Activated CD4-positive, alpha-beta T cell treated with anti-CD3 and anti-CD28 coated beads, Interleukin-2, amount 10 ng/mL, durations not matched to agents 24 days and 14 days (primary cell): ENCODE data around the gene NR1D2. TPM values are rescaled to one million over a fixed set of nuclear protein-coding genes. Genes with fewer than 3 reads are reported as not detected.
"Not testable (repeated sequence)": the region's sequence is repeated elsewhere in the genome, so short reads cannot be mapped to it uniquely, and the experiment has no call there.

ENCODE experiments used
- DNase-seq: peaks from one replicate; pipeline ENCODE4 v3.0.0; 2022
- H3K27ac Mint-ChIP-seq: one replicate; pipeline ENCODE4 v1.8.0; 2022; ENCODE audit warnings: mild to moderate bottlenecking, mixed read lengths
- H3K27me3 Mint-ChIP-seq: one replicate; pipeline ENCODE4 v1.8.0; 2022; ENCODE audit warnings: mixed read lengths
- H3K36me3 Mint-ChIP-seq: one replicate; pipeline ENCODE4 v1.8.0; 2022; ENCODE audit warnings: low read depth, mild to moderate bottlenecking, mixed read lengths
- H3K4me1 Mint-ChIP-seq: one replicate; pipeline ENCODE4 v1.8.0; 2021; ENCODE audit warnings: mixed read lengths
- H3K4me3 Mint-ChIP-seq: one replicate; pipeline ENCODE4 v1.8.0; 2022; ENCODE audit warnings: mild to moderate bottlenecking, moderate library complexity, mixed read lengths
- H3K9me3 Mint-ChIP-seq: one replicate; pipeline ENCODE4 v1.8.0; 2021; ENCODE audit warnings: mixed read lengths
- intact Hi-C: fragments of 100-400 bp; cut with micrococcal nuclease; formaldehyde crosslinking; loops from one replicate; pipeline ENCODE4 v1.15.1; 2023
- total RNA-seq: library from RNA; stranded (reverse); gene quantifications from 2 replicates; pipeline ENCODE4 v1.2.3, GENCODE V29; 2022

The NR1D2 gene
- total RNA-seq, 1 donor from 2014 or later, result 3.0 TPM

DNA sequence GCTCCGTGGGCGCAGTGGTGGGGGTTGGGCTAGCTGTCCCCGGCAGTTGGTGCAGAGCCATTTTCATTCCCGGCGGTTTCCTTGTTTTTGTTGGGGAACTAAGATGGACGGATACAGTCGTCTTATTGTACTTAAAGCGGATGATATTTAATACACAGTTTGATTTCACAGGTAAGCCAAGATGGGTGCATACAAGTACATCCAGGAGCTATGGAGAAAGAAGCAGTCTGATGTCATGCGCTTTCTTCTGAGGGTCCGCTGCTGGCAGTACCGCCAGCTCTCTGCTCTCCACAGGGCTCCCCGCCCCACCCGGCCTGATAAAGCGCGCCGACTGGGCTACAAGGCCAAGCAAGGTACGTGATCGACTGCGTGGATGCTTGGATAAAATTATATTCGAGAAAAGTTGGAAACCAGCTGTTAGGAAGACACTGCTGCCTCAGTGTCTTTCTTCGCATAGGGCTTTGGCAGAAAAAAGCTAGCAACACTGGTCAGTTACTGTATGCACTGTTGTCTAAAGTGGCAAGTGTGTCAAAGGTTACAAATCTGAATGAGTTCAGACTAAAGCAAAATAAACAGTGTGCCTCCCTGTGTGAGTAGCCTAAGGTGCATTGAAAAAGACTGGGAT lies 27.3 kb upstream of the NR1D2 start:
- H3K27me3 Mint-ChIP-seq, H3K9me3 Mint-ChIP-seq, DNase-seq: not testable (repeated sequence)
- intact Hi-C loops, result loop anchor here (1.0 to 10.0 kb wide), 3 partner anchors 28 to 1867 kb away; partner anchors contain the start of genes NGLY1, NR1D2 and UBE2E2
- Mint-ChIP-seq H3K4me1 (peaks cover 35% of the 10 kb centered on the region), H3K27ac (peak overlapping the region; percentile 99), H3K4me3 (peak overlapping the region; percentile 99), H3K36me3 (peaks cover 54% of the 10 kb centered on the region)

DNA sequence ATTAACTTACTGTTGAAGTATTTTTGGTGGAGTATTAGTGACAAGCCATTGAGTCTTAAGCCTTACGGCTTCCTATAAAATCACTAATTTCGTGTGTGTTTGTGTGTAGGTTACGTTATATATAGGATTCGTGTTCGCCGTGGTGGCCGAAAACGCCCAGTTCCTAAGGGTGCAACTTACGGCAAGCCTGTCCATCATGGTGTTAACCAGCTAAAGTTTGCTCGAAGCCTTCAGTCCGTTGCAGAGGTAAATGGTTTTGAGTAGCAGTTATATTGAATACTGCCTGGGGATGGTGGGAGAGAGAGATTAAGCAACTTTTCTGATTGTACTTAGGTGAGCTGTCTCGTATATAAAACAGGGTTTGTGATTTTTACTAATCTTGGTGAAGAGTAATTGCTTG lies 26.8 kb upstream of the NR1D2 start:
- Mint-ChIP-seq H3K36me3 (peaks cover 55% of the 10 kb centered on the region), H3K4me3 (peak overlapping the region; percentile 99), H3K27ac (peak overlapping the region; percentile 99), H3K4me1 (peaks cover 35% of the 10 kb centered on the region)
- H3K9me3 Mint-ChIP-seq, DNase-seq, H3K27me3 Mint-ChIP-seq: not testable (repeated sequence)
- intact Hi-C loops, result loop anchor here (10.0 kb wide), 1 partner anchor 1866 kb away; the partner anchor contains the start of gene NGLY1

DNA sequence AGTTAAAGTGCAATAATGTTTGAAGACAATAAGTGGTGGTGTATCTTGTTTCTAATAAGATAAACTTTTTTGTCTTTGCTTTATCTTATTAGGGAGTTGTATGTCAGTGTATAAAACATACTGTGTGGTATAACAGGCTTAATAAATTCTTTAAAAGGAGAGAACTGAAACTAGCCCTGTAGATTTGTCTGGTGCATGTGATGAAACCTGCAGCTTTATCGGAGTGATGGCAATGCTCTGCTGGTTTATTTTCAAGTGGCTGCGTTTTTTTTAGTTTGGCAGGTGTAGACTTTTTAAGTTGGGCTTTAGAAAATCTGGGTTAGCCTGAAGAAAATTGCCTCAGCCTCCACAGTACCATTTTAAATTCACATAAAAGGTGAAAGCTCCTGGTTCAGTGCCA lies 25.5 kb upstream of the NR1D2 start:
- peaks cover 4% of the 10 kb centered on the region for H3K27me3 Mint-ChIP-seq
- intact Hi-C loops, result loop anchor here (10.0 kb wide), 1 partner anchor 1865 kb away; the partner anchor contains the start of gene NGLY1
- H3K4me3 Mint-ChIP-seq, result peak overlapping the region; percentile 39
- no peak for DNase-seq
- no peaks in the 10 kb centered on the region for H3K9me3 Mint-ChIP-seq
- peaks cover 31% of the 10 kb centered on the region for H3K4me1 Mint-ChIP-seq
- no peak overlapping the region for H3K27ac Mint-ChIP-seq
- H3K36me3 Mint-ChIP-seq, result peaks cover 55% of the 10 kb centered on the region

DNA sequence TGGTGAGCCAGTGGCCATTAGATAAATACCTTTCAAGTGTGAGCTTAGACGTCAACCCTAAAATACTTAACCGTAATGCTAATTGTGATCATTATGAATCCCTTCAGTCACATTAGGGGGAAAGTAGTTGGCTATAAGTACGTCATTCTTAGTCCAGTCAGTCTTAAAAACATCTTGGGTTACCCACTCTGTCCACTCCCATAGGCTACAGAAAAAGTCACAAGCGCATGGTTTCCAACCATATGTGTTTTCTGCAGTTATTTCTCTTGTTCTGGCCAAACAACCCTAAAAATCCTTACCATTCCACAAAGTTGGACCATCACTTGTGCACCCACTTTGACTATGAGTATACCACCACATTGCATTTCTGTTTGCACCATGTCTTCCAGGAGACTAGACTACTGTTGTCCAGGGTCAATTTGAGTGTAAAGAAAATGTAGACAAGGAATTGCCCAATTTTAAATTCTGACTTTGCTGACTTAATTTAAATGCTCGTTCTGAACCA lies 24.9 kb upstream of the NR1D2 start:
- Mint-ChIP-seq H3K4me1 (peaks cover 27% of the 10 kb centered on the region), H3K27ac (no peak overlapping the region), H3K36me3 (peaks cover 53% of the 10 kb centered on the region), H3K27me3 (peaks cover 4% of the 10 kb centered on the region), H3K9me3 (no peaks in the 10 kb centered on the region), H3K4me3 (peak overlapping the region; percentile 39)
- intact Hi-C loops, result no loop called here
- DNase-seq, result no peak

DNA sequence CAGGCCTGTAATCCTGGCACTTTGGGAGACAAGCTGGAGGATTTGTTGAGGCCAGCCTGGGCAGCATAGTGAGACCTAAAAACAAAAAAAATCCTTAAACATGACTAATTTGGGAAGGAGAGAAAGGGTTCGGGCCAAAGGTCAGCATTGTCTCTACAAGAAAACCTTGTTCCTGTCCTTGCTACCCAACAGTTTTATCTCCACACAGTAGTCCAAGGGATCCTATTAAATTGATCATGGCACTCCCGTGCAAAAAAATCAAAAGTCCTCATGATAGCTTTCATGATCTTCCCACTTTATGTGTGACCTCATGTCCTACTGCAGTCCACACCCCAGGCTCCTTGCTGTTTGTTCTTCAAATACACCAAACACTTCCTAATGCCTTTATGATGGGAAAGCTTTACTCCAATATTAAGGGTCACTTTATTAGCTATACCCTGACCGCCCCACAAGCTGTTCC lies 24.0 kb upstream of the NR1D2 start:
- intact Hi-C loops, result no loop called here
- DNase-seq, result no peak
- Mint-ChIP-seq H3K9me3 (no peaks in the 10 kb centered on the region), H3K27me3 (no peaks in the 10 kb centered on the region), H3K4me1 (peaks cover 20% of the 10 kb centered on the region), H3K4me3 (no peak overlapping the region), H3K36me3 (peaks cover 53% of the 10 kb centered on the region), H3K27ac (no peak overlapping the region)

DNA sequence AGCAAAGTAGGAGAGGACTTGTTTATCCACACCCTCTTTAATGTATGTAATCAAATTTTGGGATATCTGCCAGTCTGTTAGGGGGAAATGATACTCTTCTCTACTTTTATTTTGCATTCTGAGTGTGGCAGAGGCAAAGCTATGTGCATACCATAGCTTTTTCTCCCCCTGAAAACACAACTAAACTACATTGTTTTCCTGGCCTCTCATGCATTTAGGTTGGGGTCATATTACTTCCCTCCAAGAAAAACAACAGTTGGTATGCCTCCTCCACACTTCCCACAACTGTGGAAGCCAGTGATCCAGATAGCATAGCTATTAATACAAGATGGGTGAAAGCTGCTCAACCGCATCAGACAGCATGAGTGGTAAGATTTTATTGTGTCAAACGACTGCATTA lies 21.3 kb upstream of the NR1D2 start:
- DNase-seq, result no peak
- Mint-ChIP-seq H3K4me3 (no peak overlapping the region), H3K27ac (no peak overlapping the region), H3K4me1 (peaks cover 9% of the 10 kb centered on the region), H3K27me3 (peaks cover 1% of the 10 kb centered on the region), H3K9me3 (no peaks in the 10 kb centered on the region), H3K36me3 (peaks cover 32% of the 10 kb centered on the region)
- intact Hi-C loops, result no loop called here

DNA sequence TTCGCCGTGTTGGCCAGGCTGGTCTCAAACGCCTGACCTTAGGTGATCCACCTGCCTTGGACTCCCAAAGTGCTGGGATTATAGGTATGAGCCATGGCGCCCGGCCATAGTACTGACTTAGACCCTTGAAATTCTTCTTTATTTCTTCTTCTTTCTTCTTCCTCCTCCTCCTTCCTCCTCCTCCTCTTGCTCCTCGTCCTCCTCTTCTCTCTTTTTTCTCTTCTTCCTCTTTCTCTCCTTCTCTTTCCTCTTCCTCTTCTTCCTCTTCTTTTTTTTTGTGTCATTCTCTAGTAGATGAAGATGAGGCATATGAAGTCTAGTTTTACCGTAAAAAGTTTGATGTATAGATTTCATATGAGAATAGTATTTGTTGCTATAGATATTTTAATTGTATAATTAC lies 18.8 kb upstream of the NR1D2 start:
- Mint-ChIP-seq H3K4me3 (no peak overlapping the region), H3K9me3 (no peaks in the 10 kb centered on the region), H3K27me3 (peaks cover 7% of the 10 kb centered on the region), H3K27ac (no peak overlapping the region), H3K36me3 (peaks cover 9% of the 10 kb centered on the region), H3K4me1 (no peaks in the 10 kb centered on the region)
- no peak for DNase-seq
- intact Hi-C loops, result no loop called here

DNA sequence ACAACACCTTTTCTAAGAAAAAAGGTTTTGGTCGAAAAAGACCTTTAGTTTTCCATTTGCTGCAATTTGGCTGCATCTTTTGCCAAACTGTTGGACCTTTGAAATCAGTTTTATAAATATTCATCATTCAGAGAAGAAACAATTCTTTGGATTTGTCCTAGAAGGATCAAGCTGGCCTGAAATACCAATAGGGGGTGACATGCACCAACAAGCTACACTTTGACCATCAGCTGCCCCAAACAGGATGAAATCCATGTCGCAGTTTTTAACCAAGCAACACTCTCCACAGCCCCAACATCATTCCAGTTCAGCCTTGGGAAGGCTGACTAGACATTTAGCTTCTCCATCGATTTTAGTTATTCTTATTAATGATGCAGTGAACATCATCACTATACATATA lies 18.4 kb upstream of the NR1D2 start:
- H3K27me3 Mint-ChIP-seq, result peaks cover 10% of the 10 kb centered on the region
- intact Hi-C loops, result no loop called here
- H3K4me3 Mint-ChIP-seq, result no peak overlapping the region
- H3K36me3 Mint-ChIP-seq, result peaks cover 4% of the 10 kb centered on the region
- peaks cover 2% of the 10 kb centered on the region for H3K4me1 Mint-ChIP-seq
- H3K27ac Mint-ChIP-seq, result no peak overlapping the region
- no peak for DNase-seq
- no peaks in the 10 kb centered on the region for H3K9me3 Mint-ChIP-seq

DNA sequence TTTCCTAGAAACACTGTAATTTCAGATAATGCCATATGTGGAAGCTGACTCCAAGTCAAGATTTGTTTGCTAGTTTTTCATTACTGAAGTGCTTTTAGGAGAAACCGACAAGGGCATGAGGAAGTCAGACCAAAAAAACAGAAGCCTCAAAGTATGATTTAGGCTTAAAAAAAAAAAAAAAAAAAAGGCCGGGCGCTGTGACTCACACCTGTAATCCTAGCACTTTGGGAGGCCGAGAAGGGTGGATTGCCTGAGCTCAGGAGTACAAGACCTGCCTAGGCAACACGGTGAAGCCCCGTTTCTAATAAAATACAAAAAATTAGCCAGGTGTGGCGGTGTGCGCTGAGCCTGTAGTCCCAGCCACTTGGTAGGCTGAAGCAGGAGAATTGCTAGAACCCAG lies 16.6 kb upstream of the NR1D2 start:
- intact Hi-C loops, result no loop called here
- no peak for DNase-seq

DNA sequence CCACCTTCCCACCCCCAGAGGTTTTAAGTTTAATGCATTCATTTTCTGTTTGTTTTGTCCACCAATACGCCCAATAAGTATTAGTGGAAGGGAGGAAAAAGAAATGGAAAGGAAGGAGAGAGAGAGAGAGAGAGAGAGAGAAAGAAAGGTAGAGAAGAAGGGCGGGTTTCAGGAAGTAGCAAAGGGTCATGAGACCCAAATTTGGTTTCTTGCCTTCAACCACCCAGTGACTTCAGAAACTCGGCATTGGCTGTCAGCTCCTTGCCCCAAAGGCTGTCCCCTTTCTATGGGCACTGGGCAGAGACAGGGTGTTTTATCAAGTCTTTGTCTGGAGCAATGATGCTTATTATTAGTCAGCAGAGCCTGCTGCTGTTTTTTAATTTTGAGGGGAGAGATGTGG lies 13.5 kb upstream of the NR1D2 start:
- Mint-ChIP-seq H3K4me1 (peaks cover 2% of the 10 kb centered on the region), H3K36me3 (no peaks in the 10 kb centered on the region), H3K27ac (no peak overlapping the region), H3K27me3 (peaks cover 16% of the 10 kb centered on the region), H3K4me3 (no peak overlapping the region), H3K9me3 (no peaks in the 10 kb centered on the region)
- intact Hi-C loops, result no loop called here
- DNase-seq, result no peak

More for the DNA sequence above, 16.6 kb upstream of the NR1D2 start:
- Mint-ChIP-seq H3K27me3 (peaks cover 14% of the 10 kb centered on the region), H3K9me3 (no peaks in the 10 kb centered on the region), H3K4me1 (peaks cover 2% of the 10 kb centered on the region), H3K4me3 (no peak overlapping the region), H3K36me3 (no peaks in the 10 kb centered on the region), H3K27ac (no peak overlapping the region)

DNA sequence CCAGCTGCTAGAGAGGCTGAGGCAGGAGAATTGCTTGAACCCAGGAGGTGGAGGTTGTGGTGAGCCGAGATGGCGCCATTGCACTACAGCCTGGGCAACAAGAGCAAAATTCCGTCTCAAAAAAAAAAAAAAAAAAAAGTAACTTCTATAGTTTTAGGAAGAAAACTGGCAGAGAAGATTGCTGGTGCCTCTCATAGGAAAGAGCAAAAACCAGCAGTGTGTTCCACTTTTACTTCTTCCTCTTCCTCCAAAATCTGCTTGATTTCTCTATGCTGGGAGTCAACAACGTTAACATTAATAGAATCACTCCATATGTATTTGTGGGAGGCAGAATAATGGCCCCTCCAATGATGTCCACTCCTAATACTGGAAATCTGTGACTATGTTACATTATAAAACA lies 12.5 kb upstream of the NR1D2 start:
- H3K4me1 Mint-ChIP-seq, result peaks cover 2% of the 10 kb centered on the region
- no peak overlapping the region for H3K4me3 Mint-ChIP-seq
- H3K9me3 Mint-ChIP-seq, result no peaks in the 10 kb centered on the region
- no peaks in the 10 kb centered on the region for H3K36me3 Mint-ChIP-seq
- intact Hi-C loops, result no loop called here
- H3K27me3 Mint-ChIP-seq, result peaks cover 22% of the 10 kb centered on the region
- no peak overlapping the region for H3K27ac Mint-ChIP-seq
- no peak for DNase-seq

DNA sequence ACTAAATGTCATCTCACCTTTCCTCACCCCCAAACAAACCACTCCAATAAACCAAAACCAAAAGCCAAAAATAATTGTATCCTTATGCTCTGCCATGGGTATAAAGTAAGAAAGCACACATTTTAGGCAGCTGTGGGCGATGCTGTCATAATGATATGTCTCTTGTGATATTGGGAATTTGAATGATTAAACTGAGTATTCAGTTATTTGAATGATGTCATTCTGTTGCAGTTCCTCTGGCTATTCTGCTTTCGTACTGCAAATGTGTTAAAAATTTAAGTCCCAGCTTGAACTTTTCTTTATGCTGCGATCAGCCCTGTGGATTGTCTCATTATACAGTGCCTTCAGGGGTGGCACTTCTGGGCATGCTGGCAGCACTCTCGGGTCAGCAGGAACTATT lies 10.8 kb upstream of the NR1D2 start:
- Mint-ChIP-seq H3K27ac (no peak overlapping the region), H3K4me3 (no peak overlapping the region), H3K27me3 (peaks cover 24% of the 10 kb centered on the region), H3K36me3 (no peaks in the 10 kb centered on the region), H3K9me3 (no peaks in the 10 kb centered on the region), H3K4me1 (peaks cover 2% of the 10 kb centered on the region)
- intact Hi-C loops, result no loop called here
- no peak for DNase-seq

DNA sequence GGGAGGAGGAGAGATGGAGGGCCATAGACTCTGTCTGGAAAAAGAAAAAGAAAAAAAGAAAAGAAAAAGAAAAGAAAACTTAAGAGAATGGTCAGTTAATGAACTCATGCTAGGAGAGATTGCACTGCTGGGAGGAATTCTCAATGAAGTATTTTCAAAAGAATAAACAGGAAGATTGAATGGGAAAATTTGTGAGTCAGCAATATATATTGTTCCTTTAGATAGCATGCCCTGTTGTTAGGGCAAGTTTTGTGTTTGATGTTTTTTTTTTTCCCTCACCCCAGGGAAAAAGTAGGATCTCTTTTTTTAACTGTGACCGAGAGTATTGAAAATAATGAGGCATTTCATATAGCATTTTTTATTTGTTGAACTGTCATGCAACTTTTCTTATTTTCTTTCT lies 7.8 kb upstream of the NR1D2 start:
- intact Hi-C loops, result no loop called here
- Mint-ChIP-seq H3K9me3 (no peaks in the 10 kb centered on the region), H3K36me3 (no peaks in the 10 kb centered on the region), H3K4me3 (no peak overlapping the region), H3K27ac (no peak overlapping the region), H3K27me3 (peaks cover 23% of the 10 kb centered on the region), H3K4me1 (no peaks in the 10 kb centered on the region)
- no peak for DNase-seq

DNA sequence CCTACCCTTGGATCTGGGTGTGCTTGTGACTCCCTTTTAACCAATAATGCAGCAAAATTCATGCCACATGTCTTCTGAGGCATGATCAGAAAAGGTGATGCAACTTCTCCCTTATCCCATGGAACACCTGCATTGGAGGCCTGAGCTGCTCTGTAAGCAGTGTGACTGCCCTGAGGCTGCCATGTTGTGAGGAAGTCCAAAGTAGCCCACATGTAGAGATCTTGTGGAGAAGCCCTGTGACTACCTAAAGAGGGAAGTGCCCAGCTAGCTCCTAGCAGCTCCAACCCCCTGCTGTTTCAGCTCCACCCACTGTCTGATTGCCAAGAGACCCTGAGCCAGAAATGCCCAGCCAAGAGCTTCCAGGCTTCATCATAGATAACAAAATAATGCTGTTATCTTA lies 6.4 kb upstream of the NR1D2 start:
- Mint-ChIP-seq H3K27ac (no peak overlapping the region), H3K4me1 (no peaks in the 10 kb centered on the region), H3K9me3 (no peaks in the 10 kb centered on the region), H3K36me3 (no peaks in the 10 kb centered on the region), H3K4me3 (no peak overlapping the region), H3K27me3 (peaks cover 32% of the 10 kb centered on the region)
- no peak for DNase-seq
- intact Hi-C loops, result no loop called here

DNA sequence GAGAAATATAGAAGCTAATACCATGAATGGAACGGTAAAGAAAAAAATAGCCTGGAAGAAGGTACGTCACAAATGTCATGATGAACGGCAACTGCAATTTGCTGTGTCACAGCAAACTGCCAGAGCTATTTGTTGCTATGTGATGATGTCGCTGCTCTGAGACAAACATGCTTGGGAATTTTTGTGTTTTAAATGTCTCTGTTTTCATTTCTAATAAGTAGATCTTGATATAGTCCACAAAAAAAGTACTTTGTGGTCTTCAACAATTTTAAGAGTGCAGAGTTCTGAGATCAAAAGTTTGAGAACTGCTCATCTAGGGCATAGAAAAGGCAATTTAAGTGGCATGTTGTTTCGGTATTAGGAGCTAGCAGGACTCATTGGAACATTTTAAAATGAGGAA lies 4.3 kb upstream of the NR1D2 start:
- no peak for DNase-seq
- Mint-ChIP-seq H3K9me3 (no peaks in the 10 kb centered on the region), H3K27me3 (peaks cover 38% of the 10 kb centered on the region), H3K4me1 (peaks cover 5% of the 10 kb centered on the region), H3K36me3 (no peaks in the 10 kb centered on the region), H3K27ac (no peak overlapping the region), H3K4me3 (no peak overlapping the region)
- intact Hi-C loops, result no loop called here
